ENCODE results near the gene DEAF1. TPM values are rescaled to one million over a fixed set of nuclear protein-coding genes. Genes with fewer than 3 reads are reported as not detected.
A peak's percentile ranks its signal among the peaks of the same experiment; 100 is the strongest.

The DEAF1 gene
- total and polyA plus RNA-seq, 7 donors, result 12.5 to 30.0 (median 18.1) TPM

- DNase-seq (no peak), ATAC-seq (no peak)
- Histone ChIP-seq H3K4me3 (no peak overlapping the region), H3K27ac (no peak overlapping the region), H3K4me1 (peaks cover 5% of the 10 kb centered on the region), H3K9me3 (no peaks in the 10 kb centered on the region), H3K27me3 (ENCODE audit: insufficient read depth in 3 of 3, low read length in 2 of 3) (peaks cover 0 to 2% (median 0%) of the 10 kb centered on the region in 3 donors), H3K36me3 (ENCODE audit: insufficient read depth in 1 of 2, low read depth in 1 of 2) (no peaks in the 10 kb centered on the region)
- TF ChIP-seq CTCF (IDR thresholded peaks at IDR 0.05), result no peak
- 75 to 80% (median 77%) methylated on average over 20 of the region's 20 CpGs for WGBS, 3 donors
- intact Hi-C loops (cut with DNase I), result no loop called here
Measured at GRCh38 chr11:733072-733471, 38.0 kb upstream of the DEAF1 start.

- WGBS, 3 donors, result 56 to 72% (median 64%) methylated on average over 17 of the region's 17 CpGs
- no peaks in the 10 kb centered on the region for H3K9me3 ChIP-seq
- ATAC-seq, result no peak
- peaks cover 11% of the 10 kb centered on the region for H3K4me1 ChIP-seq
- no peak for DNase-seq
- no peaks in the 10 kb centered on the region for H3K36me3 ChIP-seq (ENCODE audit: insufficient read depth in 1 of 2, low read depth in 1 of 2)
- TF ChIP-seq CTCF (IDR thresholded peaks at IDR 0.05), result no peak
- no peak overlapping the region for H3K27ac ChIP-seq
- peaks cover 0 to 26% (median 11%) of the 10 kb centered on the region in 3 donors for H3K27me3 ChIP-seq (ENCODE audit: insufficient read depth in 3 of 3, low read length in 2 of 3)
- intact Hi-C loops (cut with DNase I), result no loop called here
- no peak overlapping the region for H3K4me3 ChIP-seq
Measured at GRCh38 chr11:729492-730074, 34.6 kb upstream of the DEAF1 start.

DNA sequence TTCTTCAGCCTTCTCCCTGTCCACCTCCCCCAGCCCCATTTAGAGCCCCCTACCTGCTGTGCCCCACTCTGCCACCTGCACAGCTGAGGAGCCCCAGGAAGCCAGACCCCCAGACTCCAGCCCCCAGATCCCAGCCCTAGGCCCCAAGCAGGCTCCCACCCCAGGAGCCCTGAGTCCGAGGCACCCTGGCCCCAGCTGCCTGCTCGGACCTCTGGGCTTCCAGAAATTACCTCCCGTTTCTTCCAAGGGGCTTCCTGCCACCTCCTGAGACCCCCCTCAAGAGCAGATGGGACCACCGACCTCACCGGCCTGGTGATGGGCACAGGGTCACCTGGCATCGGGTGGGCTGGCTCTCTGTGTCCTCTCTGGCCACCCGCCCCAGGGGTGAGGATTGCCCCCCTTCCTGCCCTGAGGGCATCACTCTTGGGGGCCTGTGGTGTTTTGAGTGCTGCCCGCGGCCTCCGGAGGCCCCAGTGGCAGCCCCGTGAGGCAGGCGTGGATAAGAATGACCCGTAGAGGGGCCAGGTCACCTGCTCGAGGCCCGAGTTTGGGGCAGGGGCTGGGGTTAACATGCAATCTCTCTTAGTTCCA lies 34.0 kb upstream of the DEAF1 start:
- 81 to 84% (median 82%) methylated on average over 15 of the region's 15 CpGs for WGBS, 3 donors
- DNase-seq, result no peak
- Histone ChIP-seq H3K4me1 (peaks cover 11% of the 10 kb centered on the region), H3K36me3 (ENCODE audit: insufficient read depth in 1 of 2, low read depth in 1 of 2) (no peaks in the 10 kb centered on the region), H3K9me3 (no peaks in the 10 kb centered on the region), H3K4me3 (no peak overlapping the region), H3K27ac (no peak overlapping the region), H3K27me3 (ENCODE audit: insufficient read depth in 3 of 3, low read length in 2 of 3) (peaks cover 0 to 32% (median 13%) of the 10 kb centered on the region in 3 donors)
- no peak for TF ChIP-seq CTCF (IDR thresholded peaks at IDR 0.05)
- no peak for ATAC-seq
- intact Hi-C loops (cut with DNase I), result no loop called here

- Histone ChIP-seq H3K9me3 (no peaks in the 10 kb centered on the region), H3K27ac (peak overlapping the region; percentile 46), H3K4me3 (no peak overlapping the region), H3K36me3 (ENCODE audit: insufficient read depth in 1 of 2, low read depth in 1 of 2) (no peaks in the 10 kb centered on the region), H3K4me1 (peaks cover 11% of the 10 kb centered on the region), H3K27me3 (ENCODE audit: insufficient read depth in 3 of 3, low read length in 2 of 3) (peaks cover 0 to 40% (median 13%) of the 10 kb centered on the region in 3 donors)
- DNase-seq (peak; percentile 88 to 92), ATAC-seq (peak; percentile 90 to 96 (median 94))
- 23 to 26% (median 25%) methylated on average over 30 to 31 of the region's 31 CpGs for WGBS, 3 donors
- TF ChIP-seq CTCF (IDR thresholded peaks at IDR 0.05), result peak; percentile 97
- intact Hi-C loops (cut with DNase I), result no loop called here
Measured at GRCh38 chr11:727859-728748, 33.1 kb upstream of the DEAF1 start.
